HepG2 (cell line): ENCODE results near the gene PLK3. TPM values are rescaled to one million over a fixed set of nuclear protein-coding genes. Genes with fewer than 3 reads are reported as not detected.
A peak's percentile ranks its signal among the peaks of the same experiment; 100 is the strongest.

Experiments
- BATF2 ChIP-seq: sonication (generic); formaldehyde crosslinking; IDR thresholded peaks from 2 replicates; pipeline ENCODE4 v1.8.0; 2022; ENCODE audit warnings: mild to moderate bottlenecking, missing genetic modification reagents, moderate library complexity
- DDIT3 ChIP-seq: sonication (generic); formaldehyde crosslinking; IDR thresholded peaks from 2 replicates; pipeline ENCODE4 v1.4.0; 2020; ENCODE audit warnings: mild to moderate bottlenecking, missing genetic modification reagents
- HMGXB4 ChIP-seq, 2 experiments: sonication (generic) in 1 of 2; formaldehyde crosslinking in 1 of 2; IDR thresholded peaks; 2 replicates each; pipeline versions ENCODE4 v1.4.0 to v1.6.1; 2018 to 2020; ENCODE audit warnings: missing genetic modification reagents in 2 of 2, borderline replicate concordance in 1 of 2, low read depth in 1 of 2, mild to moderate bottlenecking in 1 of 2, missing biosample characterization in 1 of 2
- KLF12 ChIP-seq: sonication (generic); formaldehyde crosslinking; IDR thresholded peaks from 2 replicates; pipeline ENCODE4 v1.4.0; 2020; ENCODE audit warnings: missing genetic modification reagents, borderline replicate concordance
- MTF2 ChIP-seq: sonication (generic); formaldehyde crosslinking; IDR thresholded peaks from 2 replicates; pipeline ENCODE4 v1.5.0; 2020; ENCODE audit warnings: missing genetic modification reagents, borderline replicate concordance
- SNAPC4 ChIP-seq: sonication (generic); formaldehyde crosslinking; IDR thresholded peaks from 2 replicates; pipeline ENCODE4 v1.4.0; 2020; ENCODE audit warnings: mild to moderate bottlenecking, missing genetic modification reagents
- ZBTB3 ChIP-seq: sonication (generic); formaldehyde crosslinking; IDR thresholded peaks from 2 replicates; pipeline ENCODE4 v1.4.0; 2020; ENCODE audit warnings: low read depth, mild to moderate bottlenecking, moderate library complexity, missing genetic modification reagents, borderline replicate concordance
- ZBTB33 ChIP-seq: sonication (generic); formaldehyde crosslinking; IDR thresholded peaks from 2 replicates; pipeline ENCODE4 v1.4.0; 2020; ENCODE audit warnings: missing genetic modification reagents
- ZBTB46 ChIP-seq: sonication (generic); formaldehyde crosslinking; IDR thresholded peaks from 2 replicates; pipeline ENCODE4 v1.4.0; 2020; ENCODE audit warnings: mild to moderate bottlenecking, missing genetic modification reagents, borderline replicate concordance
- ZNF44 ChIP-seq: sonication (generic); formaldehyde crosslinking; IDR thresholded peaks from 2 replicates; pipeline ENCODE4 v1.5.1; 2020; ENCODE audit warnings: mild to moderate bottlenecking, missing genetic modification reagents
- ZNF772 ChIP-seq: sonication (generic); formaldehyde crosslinking; IDR thresholded peaks from 2 replicates; pipeline ENCODE4 v1.5.0; 2020; ENCODE audit warnings: mild to moderate bottlenecking, missing genetic modification reagents
- ZNF784 ChIP-seq: sonication (generic); formaldehyde crosslinking; IDR thresholded peaks from 2 replicates; pipeline ENCODE4 v1.5.1; 2020; ENCODE audit warnings: missing genetic modification reagents, mild to moderate bottlenecking, borderline replicate concordance
- ZNF841 ChIP-seq: sonication (generic); formaldehyde crosslinking; IDR thresholded peaks from 2 replicates; pipeline ENCODE4 v1.8.1; 2023; ENCODE audit warnings: missing genetic modification reagents, borderline replicate concordance
- polyA plus RNA-seq, 8 experiments: library from polyadenylated mRNA; depleted of rRNA in 3 of 8; stranded (reverse) in 7 of 8; unstranded in 1 of 8; fragments of >200 nt; fragmentation: Illumina TruSeq in 4 of 8; extraction: Trizol in 4 of 8; gene quantifications; 2 replicates each; pipeline versions ENCODE4 v1.2.1 to v1.2.3, GENCODE V29; 2011 to 2016; ENCODE audit warnings: low read depth in 4 of 8, missing spikeins in 1 of 8, mixed read lengths in 1 of 8; ENCODE audit not compliant: insufficient read depth in 1 of 8
- total RNA-seq, 5 experiments: library from RNA; depleted of rRNA; stranded (reverse); fragments of >200 nt; fragmentation: Illumina TruSeq; extraction: Trizol; gene quantifications; 2 replicates each; pipeline ENCODE4 v1.2.3, GENCODE V29; 2016; ENCODE audit warnings: low read depth in 1 of 5

The PLK3 gene
- total and polyA plus RNA-seq, 2 of the 13 experiments (the other 11 are each of a cell fraction or from before 2014, with no cell fraction given): 9.8 to 16.9 TPM

- TF ChIP-seq ZNF784 (CRISPR knock-in tag) (no peak), ZNF44 (0 out of 2 replicates have a peak, but pooled peaks have one; percentile 62), ZBTB33 (CRISPR knock-in tag) (peak; percentile 94), BATF2 (CRISPR knock-in tag) (no peak), DDIT3 (CRISPR knock-in tag) (no peak), SNAPC4 (no peak), HMGXB4 (CRISPR knock-in tag; IDR thresholded peaks at IDR 0.05; ENCODE audit: borderline replicate concordance in 1 of 2, low read depth in 1 of 2) (peak; percentile 79 to 82; a peak in 3 of 4 replicates), MTF2 (CRISPR knock-in tag) (peak; percentile 56; the same call in 1 of the 2 replicates), ZNF841 (CRISPR knock-in tag) (no peak), KLF12 (CRISPR knock-in tag) (no peak), ZBTB3 (CRISPR knock-in tag) (no peak), ZNF772 (CRISPR knock-in tag) (no peak), ZBTB46 (CRISPR knock-in tag) (no peak)
These were observed 13.9 kb upstream of the PLK3 start (continued) for GRCh38 chr1:44786138-44786840.
